Measurements from ENCODE around the gene EHD2. TPM values are rescaled to one million over a fixed set of nuclear protein-coding genes. Genes with fewer than 3 reads are reported as not detected.
A peak's percentile ranks its signal among the peaks of the same experiment; 100 is the strongest.
"Not testable (repeated sequence)": the region's sequence is repeated elsewhere in the genome, so short reads cannot be mapped to it uniquely, and the experiment has no call there.

The EHD2 gene
- total RNA-seq, 1 donor from 2014 or later, result 10.3 TPM

GRCh38 chr19:47767349-47767748 is 54.1 kb downstream of the EHD2 start:
- no peak for TF ChIP-seq CTCF (conservative IDR thresholded peaks at IDR 0.05)
- no peaks in the 10 kb centered on the region for H3K9me3 Mint-ChIP-seq
- DNase-seq (ENCODE audit: extremely low spot score, unreplicated experiment), result no peak
- H3K4me1 Mint-ChIP-seq (ENCODE audit: unreplicated experiment), result no peaks in the 10 kb centered on the region
- no peak overlapping the region for H3K4me3 Mint-ChIP-seq
- no peaks in the 10 kb centered on the region for H3K36me3 Mint-ChIP-seq
- no peak overlapping the region for H3K27ac Mint-ChIP-seq
- H3K27me3 Mint-ChIP-seq, result peaks cover 11% of the 10 kb centered on the region

GRCh38 chr19:47768604-47769003 is 55.4 kb downstream of the EHD2 start:
- Mint-ChIP-seq H3K9me3 (no peaks in the 10 kb centered on the region), H3K27me3 (peaks cover 11% of the 10 kb centered on the region), H3K4me3 (no peak overlapping the region), H3K4me1 (ENCODE audit: unreplicated experiment) (no peaks in the 10 kb centered on the region), H3K27ac (peak overlapping the region; percentile 23), H3K36me3 (no peaks in the 10 kb centered on the region)
- DNase-seq (ENCODE audit: extremely low spot score, unreplicated experiment), result no peak
- TF ChIP-seq CTCF (conservative IDR thresholded peaks at IDR 0.05), result no peak

GRCh38 chr19:47769534-47769933 is 56.3 kb downstream of the EHD2 start:
- H3K27ac Mint-ChIP-seq, result no peak overlapping the region
- H3K4me3 Mint-ChIP-seq, result no peak overlapping the region
- no peaks in the 10 kb centered on the region for H3K36me3 Mint-ChIP-seq
- H3K4me1 Mint-ChIP-seq (ENCODE audit: unreplicated experiment), result no peaks in the 10 kb centered on the region
- TF ChIP-seq CTCF (conservative IDR thresholded peaks at IDR 0.05), result no peak
- no peak for DNase-seq (ENCODE audit: extremely low spot score, unreplicated experiment)
- no peaks in the 10 kb centered on the region for H3K9me3 Mint-ChIP-seq
- peaks cover 11% of the 10 kb centered on the region for H3K27me3 Mint-ChIP-seq

- not testable (repeated sequence) for H3K4me3 Mint-ChIP-seq; DNase-seq (ENCODE audit: extremely low spot score, unreplicated experiment); H3K4me1 Mint-ChIP-seq (ENCODE audit: unreplicated experiment); H3K36me3 Mint-ChIP-seq; H3K9me3 Mint-ChIP-seq; H3K27ac Mint-ChIP-seq
- peaks cover 11% of the 10 kb centered on the region for H3K27me3 Mint-ChIP-seq
Observed at GRCh38 chr19:47771291-47771690, 58.1 kb downstream of the EHD2 start.

- no peaks in the 10 kb centered on the region for H3K9me3 Mint-ChIP-seq
- no peaks in the 10 kb centered on the region for H3K27me3 Mint-ChIP-seq
- peaks cover 14% of the 10 kb centered on the region for H3K4me1 Mint-ChIP-seq (ENCODE audit: unreplicated experiment)
- TF ChIP-seq CTCF (conservative IDR thresholded peaks at IDR 0.05), result no peak
- peak overlapping the region; percentile 66 for H3K27ac Mint-ChIP-seq
- H3K4me3 Mint-ChIP-seq, result peak overlapping the region; percentile 58
- no peak for DNase-seq (ENCODE audit: extremely low spot score, unreplicated experiment)
- H3K36me3 Mint-ChIP-seq, result peaks cover 5% of the 10 kb centered on the region
Observed at GRCh38 chr19:47776568-47776967, 63.3 kb downstream of the EHD2 start.

- Mint-ChIP-seq H3K27ac (peak overlapping the region; percentile 94), H3K36me3 (peaks cover 13% of the 10 kb centered on the region), H3K4me1 (ENCODE audit: unreplicated experiment) (peaks cover 14% of the 10 kb centered on the region), H3K4me3 (peak overlapping the region; percentile 97)
- not testable (repeated sequence) for DNase-seq (ENCODE audit: extremely low spot score, unreplicated experiment); H3K27me3 Mint-ChIP-seq; H3K9me3 Mint-ChIP-seq
Observed at GRCh38 chr19:47777245-47778048, 64.2 kb downstream of the EHD2 start.
